Activated CD4-positive, CD25-positive, alpha-beta regulatory T cell treated with anti-CD3 and anti-CD28 coated beads, Interleukin-2, amount 50 U/mL, for 24 hours (primary cell): Measurements from ENCODE around the gene BSPH1.
"Not testable (repeated sequence)": the region's sequence is repeated elsewhere in the genome, so short reads cannot be mapped to it uniquely, and the experiment has no call there.

Experiments used
- ATAC-seq, 2 donors: fragments of 150-1000 bp; cut with Tn5 transposase; one replicate each; pipeline ENCODE4 v1.10.0; 2021; ENCODE audit warnings: mild to moderate bottlenecking in 1 of 2, moderate library complexity in 1 of 2

BSPH1 gene

GRCh38 chr19:47992070-47992469 lies at the start of gene BSPH1:
Gene BSPH1 (minus strand): TSS chr19:47992170. CDS start chr19:47992081, 89 bp downstream.
- no peak for ATAC-seq

GRCh38 chr19:48036765-48037164 lies 44.8 kb upstream of the BSPH1 start:
- no peak for ATAC-seq

DNA sequence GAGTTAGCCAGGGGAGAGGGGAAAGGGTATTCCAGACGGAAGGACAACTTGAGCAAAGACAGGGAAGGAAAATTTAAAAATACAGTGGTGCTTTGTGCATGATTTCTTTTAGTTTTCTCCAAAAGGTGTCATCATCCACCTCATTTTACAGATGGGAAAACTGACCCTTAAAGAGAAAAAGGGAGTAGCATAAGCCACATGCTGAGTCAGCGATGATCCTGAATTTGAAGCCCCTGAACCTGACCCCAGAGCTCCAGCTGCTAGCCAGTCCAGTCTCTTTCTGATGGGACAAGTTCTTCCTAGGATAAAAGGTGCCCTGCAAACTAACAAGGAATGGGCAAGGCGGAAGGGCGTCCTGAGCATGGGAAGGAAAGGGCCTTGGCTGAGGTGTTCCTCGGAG lies 41.6 kb upstream of the BSPH1 start:
- no peak for ATAC-seq

GRCh38 chr19:48030073-48030472 lies 38.1 kb upstream of the BSPH1 start:
- ATAC-seq = no peak

- no peak for ATAC-seq
Observed at GRCh38 chr19:48029431-48029830, 37.5 kb upstream of the BSPH1 start.

GRCh38 chr19:48025480-48025879 lies 33.5 kb upstream of the BSPH1 start:
- ATAC-seq = no peak

- no peak for ATAC-seq
Observed at GRCh38 chr19:48023518-48023917, 31.5 kb upstream of the BSPH1 start.

GRCh38 chr19:48023011-48023410 lies 31.0 kb upstream of the BSPH1 start:
- ATAC-seq = no peak

DNA sequence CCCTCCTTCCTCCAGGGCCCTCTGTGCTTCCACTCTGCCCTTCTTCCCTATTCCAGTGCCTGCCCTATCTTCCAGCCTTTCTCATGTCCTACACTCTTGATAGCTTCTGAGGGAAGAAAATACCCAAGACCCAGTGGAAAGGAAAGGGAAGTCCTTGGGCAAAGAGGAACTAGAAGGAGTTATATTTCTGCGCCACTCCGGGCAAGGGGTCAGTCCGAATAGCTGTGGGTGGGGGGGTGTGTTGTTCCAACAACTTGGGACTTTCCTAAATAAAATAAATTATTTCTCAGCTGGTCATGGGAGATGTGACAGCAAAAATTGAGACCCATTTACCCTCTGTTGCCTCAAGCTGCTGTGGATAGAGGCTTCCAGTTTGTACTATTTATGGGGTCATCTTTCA lies 28.7 kb upstream of the BSPH1 start:
- no peak for ATAC-seq

DNA sequence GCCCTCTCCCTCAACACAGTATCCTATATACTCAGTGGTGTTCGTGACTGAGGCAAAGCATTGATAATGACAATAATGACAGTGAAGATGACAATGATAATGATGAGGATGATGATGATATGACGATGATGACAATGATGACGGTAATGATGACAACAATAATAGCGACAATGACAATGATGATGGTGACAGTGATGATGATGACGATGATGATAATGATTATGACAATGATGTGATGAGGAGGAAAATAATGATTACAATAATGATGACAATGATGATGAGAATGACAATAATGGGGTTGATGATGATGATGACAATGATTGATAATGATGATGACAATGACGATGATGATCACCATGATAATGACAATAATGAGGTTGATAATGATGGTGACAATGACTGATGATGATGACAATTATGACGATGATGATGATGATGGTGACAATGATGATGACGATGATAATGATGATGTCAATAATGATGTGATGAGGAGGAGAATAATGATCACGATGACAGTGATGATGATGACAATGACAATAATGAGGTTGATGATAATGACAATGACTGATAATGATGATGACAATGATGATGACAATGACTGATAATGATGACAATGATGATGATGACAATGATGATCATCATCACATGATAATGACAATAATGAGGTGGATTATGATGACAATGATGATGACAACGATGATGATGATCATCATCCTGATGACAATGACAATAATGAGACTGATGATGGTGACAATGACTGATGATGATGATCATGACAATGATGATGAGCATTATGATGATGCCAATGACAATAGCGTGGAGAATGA lies 19.2 kb upstream of the BSPH1 start:
- no peak for ATAC-seq

GRCh38 chr19:48006762-48007161 lies 14.8 kb upstream of the BSPH1 start:
- ATAC-seq = no peak

DNA sequence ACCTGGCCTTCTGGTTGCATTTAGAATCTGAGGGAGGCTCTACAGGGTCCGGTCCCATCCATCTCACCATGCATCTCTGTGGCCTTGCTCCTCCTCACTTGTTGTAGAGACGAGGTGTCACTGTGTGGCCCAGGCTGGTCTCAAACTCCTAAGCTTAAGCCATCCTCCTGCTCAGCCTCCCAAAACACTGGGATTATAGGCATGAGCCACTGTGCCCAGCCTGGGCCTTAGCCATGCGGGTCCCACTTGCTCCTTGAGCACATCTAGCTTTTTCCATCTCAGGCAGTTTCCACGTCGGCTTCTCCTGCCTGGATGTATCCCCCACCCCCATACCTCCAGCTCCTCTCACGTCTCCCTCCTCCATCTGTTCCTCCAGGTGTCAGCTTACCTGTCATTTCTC lies 12.3 kb upstream of the BSPH1 start:
- no peak for ATAC-seq

DNA sequence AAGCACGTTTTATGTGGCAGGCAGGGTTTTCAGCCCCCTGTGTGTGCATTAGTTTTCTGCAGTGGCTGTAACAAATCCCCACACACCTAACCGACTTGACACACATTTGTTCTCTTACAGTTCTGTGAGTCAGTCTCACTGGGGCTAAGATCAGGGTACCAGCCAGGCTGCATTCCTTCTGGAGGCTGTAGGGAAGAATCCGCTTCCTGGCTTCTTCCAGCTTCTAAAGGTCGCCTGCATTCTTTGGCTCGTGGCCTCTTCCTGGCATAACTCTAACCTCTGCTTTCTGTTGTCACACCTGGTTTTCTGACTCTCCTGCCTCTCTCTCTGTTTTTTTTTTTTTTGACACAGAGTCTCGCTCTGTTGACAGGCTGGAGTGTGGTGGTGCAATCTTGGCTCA lies 8.9 kb upstream of the BSPH1 start:
- ATAC-seq = no peak

GRCh38 chr19:47998800-47999199 lies 6.8 kb upstream of the BSPH1 start:
- ATAC-seq = no peak

DNA sequence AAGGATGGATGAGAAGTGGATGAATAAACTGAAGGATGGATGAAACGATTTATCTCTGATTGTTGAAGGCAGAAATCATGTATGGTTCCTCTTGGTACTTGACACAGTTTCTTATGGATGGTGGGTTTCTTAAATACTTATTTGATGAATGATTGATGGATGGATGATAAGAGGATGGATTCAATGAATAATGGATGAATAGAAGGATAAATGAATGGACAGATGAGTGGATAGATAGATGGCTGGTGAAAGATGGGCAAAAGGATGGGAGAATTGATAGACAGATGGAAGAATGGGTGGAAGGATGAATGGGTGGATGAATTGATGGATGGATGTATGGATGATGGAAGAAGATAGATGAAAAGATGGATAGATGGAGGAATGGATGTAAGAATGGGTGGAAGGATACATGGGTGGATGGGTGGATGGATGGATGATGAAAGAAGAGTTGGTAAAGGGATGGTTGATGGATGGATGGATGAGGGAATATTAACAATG lies 4.3 kb upstream of the BSPH1 start:
- no peak for ATAC-seq

GRCh38 chr19:47994209-47994802 lies 2.3 kb upstream of the BSPH1 start, which contains the start of gene ELSPBP1:
Gene ELSPBP1 (plus strand): TSS chr19:47994632. CDS start chr19:48008668, 14,036 bp downstream.
- ATAC-seq = no peak

DNA sequence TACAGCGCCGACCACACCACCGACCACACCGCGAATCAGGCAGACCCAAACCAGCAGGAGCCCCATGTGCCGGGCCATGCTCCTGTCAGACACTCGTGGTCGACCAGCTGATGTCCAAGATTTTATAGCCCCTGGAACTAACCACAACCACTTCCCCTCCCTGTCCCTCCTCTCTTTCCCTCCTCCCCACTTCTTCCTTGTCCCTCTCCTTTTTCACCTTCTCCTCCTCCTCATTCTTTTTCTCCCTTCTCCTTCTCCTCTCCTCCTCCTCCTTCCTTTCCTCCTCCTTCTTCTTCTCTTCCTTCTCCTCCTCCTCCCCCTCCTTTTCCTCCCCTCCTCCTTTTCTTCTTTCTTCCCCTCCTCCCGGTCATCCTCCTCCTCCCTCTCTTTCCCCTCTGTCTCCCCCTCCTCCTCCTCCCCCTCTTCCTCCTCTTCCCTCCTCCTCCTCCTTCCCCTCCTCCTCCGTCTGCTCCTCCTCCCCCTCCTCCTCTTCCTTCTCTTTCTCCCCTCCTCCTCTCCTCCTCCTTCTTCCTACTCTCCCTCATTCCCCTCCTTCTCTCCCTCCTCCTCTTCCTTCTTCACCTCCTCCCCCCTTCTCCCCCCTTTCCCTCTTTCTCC lies 670 bp downstream of the BSPH1 start:
- ATAC-seq = no peak

DNA sequence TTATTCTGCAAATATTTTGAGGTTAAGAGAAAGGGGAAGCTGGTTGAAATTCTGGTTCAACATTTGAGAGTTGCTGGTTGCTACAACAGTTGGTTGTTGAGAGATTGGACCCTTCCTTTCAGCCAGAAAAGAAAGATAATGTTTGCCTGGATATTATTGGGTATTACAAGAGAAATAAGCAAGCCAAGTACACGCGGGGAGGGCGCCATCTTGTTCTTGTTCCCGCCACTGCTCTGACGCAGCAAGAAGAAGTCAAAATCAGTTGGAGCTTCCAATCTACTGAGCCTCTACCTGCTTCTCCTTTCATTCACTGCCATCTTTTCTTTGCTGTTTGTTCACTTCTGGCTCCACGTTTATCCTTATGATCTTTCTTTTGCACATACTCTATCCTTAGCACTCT lies 18.4 kb downstream of the BSPH1 start:
- ATAC-seq = no peak

- not testable (repeated sequence) for ATAC-seq
Observed at GRCh38 chr19:47955936-47956335, 36.0 kb downstream of the BSPH1 start.

- not testable (repeated sequence) for ATAC-seq
Observed at GRCh38 chr19:47952132-47952531, 39.8 kb downstream of the BSPH1 start.

- not testable (repeated sequence) for ATAC-seq
Observed at GRCh38 chr19:47949852-47950521, 42.0 kb downstream of the BSPH1 start.

DNA sequence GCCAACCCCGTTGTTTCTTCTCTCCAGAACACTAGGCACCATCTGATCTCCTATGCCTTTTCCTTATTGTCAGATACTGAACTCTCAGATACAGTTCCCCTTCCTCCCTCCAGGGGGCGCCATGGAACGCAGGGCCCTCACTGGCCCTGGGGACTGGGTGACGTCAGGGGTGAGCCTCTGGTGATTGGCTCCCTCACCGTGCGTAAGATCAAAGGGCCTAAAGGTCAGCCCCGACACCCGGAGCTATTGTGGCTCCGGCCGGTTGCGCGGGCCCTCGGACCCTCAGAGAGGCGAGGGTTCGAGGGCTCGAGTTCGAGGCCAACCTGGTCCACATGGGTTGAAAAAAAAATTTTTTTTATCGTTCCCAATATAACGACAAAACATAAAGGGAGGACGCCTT lies 63.4 kb downstream of the BSPH1 start:
- ATAC-seq = not testable (repeated sequence)

- not testable (repeated sequence) for ATAC-seq
Observed at GRCh38 chr19:47920107-47920506, 71.9 kb downstream of the BSPH1 start.
